Hindlimb muscle (tissue), 1 donor: Measurements from ENCODE around the gene ASIC3. TPM values are rescaled to one million over a fixed set of nuclear protein-coding genes. Genes with fewer than 3 reads are reported as not detected.

ENCODE experiments used
- DNase-seq: peaks from one replicate; pipeline ENCODE4 v3.0.0-alpha.2; 2013
- polyA plus RNA-seq: library from polyadenylated mRNA; unstranded; fragments of 120-200 nt; gene quantifications from one replicate; pipeline ENCODE4 v1.2.1, GENCODE V29; 2013; ENCODE audit not compliant: insufficient read length

Gene ASIC3
- polyA plus RNA-seq, 1 donor, result 4.2 TPM

DNA sequence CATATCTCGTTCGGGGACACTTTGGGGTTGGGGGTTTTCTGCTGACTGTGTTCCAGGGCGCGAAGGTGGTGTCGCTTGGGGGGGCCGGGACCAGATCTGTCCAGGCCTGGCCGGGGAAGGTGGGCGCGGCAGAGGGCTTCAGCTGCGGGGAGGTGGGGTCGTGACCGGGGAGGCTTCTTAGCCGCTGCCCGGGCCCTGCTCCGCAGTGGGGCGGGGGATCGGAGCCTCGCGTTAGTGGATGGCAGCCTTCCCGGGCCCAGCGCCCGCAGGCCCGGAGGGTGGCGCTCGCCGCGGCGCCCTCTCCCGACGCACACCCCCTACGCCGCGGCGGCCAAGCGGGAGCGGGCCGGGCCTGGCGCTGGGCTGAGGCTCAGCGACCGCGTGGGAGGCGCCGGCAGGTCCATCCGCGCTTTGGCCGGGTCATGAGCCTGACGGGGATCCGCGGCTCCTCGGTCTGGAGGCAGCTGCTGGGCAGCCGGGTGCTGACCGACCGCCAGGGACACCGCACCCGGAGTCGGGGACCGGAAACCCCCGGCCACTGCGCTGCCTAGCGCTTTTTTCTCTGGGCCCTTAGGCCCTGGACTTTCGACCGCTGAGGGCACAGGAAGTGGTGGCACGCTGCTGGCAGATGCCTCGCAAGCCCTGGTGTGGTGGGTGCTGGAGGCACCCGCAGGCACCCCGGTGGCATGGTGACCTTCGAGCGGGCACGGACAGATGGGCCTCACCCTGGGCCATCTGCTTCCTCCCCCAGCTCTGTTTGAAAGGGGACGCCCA lies 39.1 kb downstream of the ASIC3 start:
- DNase-seq, result no peak

DNA sequence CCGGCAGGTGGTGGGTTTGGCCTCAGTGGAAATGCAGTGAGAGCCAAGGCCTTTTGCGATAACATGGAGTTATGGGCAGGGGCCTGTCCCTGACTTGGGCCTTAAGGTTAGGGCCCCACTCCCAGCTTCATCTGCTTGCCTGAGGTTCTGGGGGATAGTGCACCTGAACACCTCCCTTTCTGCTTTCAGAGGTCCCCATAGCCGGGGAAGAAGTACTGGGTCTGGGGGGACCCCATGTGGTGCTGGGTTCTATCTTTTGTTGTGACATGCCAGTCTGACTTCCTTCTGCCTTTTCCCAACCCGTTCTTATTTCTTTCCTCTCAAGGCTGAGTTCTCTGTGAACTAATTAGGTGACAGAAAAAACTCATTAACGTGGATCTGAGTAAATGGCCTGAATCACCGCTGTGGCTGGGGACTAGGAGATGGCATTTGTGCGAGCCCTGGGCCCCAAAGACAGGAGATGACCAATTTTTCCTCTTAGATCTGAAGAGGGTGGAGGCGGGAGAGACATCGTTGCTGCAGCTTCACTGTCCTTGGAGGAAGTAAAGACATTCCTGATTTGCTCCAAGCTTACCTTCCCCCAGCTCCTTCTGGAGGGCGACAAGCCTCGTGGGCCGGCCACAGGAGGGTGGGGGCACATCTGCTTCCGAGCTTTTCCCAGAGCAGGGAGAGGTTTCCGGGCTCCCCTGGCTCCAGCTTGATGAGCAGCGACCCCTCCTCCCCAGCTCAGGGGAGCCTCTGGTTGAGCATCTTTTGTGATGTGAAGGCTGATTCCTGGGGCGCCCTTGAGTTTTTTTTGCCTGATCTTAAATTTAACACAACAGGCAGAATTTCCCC lies 39.9 kb downstream of the ASIC3 start:
- DNase-seq, result no peak

DNA sequence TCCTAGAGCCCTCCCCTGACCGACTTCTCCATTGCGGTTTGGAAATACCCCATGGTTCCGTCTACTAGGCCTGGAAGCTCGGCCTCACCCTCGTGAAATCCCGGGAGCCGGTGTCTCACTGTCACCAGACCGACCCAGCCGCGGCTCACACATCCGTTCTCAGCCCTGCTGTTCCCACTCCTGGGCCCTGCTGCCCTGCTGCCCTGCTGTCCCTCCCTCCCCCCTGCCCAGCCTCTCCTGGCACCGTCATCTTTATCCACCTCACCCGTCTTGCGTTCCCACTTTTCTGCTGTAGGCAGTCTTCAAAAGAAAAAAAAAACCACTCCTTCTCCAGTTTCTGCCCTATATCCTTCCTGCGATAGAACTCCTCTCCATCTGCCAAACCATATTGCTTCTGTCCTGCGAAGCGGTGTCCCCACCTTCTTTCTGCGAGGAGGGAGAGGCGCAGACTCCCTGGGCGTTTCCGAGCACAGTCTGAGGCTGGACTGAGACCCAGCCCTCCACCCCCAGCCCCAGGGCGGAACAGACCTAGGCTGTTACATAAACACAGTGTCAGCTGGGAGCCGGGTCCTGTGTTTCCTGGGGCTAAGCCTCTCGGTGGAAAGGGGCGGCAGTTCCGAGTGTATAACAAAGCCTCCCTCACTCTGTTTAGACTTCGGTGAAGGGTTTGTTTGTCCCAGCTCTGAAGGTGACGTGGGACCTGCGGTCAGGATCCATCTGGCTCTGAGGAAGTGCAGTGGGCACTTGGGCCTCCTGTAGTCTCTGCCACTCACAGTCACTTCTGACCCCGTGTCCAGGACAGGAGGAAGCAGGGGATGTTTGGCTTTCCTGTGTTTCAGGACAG lies 40.7 kb downstream of the ASIC3 start:
- DNase-seq, result peak; percentile 59

DNA sequence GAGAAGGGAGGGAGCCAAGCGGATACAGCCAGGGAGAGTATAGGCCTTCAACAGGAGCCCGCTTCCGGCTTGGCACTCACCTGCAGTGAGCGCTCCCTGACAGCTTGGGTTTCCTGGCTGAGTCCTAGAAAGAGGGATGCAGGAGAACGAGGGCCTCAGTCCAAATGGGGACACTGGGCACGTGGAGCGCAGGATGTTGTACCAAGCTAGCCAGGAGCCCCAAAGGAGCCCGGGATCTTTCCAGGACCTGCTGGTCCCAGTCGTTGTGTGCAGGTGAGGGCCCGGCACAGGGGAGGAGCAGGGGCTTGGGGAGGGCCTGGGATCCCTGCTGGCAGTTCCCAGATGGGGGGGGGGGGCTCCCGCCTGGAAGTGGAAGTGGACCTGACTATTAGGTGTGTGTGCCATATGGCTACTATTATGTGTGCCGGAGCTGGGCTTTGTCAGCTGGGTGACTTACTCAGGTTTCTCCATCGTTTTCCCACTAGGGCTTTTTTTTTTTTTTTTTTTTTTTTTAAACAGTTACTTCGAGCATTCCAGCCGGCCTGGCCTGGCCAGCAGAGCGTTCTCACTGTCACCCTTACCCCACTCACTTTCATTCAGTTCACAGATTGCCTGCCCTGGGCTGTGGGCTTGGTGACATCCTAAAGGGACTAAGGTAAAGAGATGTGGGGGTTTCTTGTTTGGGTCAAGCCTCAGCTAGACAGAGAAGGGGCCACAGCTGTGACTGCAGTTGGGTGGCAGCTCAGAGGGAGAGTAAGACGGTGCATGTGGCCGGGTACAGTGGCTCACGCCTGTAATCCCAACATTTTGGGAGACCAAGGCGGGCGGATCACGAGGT lies 41.8 kb downstream of the ASIC3 start:
- no peak for DNase-seq

DNA sequence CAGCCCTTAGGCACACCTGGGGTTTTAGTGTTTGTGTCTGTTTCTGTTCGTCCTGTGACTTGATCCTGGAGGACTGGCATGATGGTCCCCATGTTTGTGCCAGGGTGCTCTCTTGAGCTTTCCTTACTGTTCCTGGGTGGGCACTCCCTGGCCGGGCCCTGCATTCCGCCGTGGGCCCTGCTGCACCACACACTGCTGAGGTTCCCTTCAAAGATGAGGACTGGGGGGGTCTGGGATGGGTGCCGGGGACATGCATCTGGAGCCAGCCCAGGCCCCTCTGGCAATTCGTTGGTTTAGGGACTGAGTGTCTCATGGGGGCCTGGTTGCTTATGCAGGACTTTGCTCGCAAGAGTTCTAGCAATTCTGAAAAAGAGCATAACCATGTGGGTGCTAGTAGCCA lies 42.7 kb downstream of the ASIC3 start:
- DNase-seq, result no peak

DNA sequence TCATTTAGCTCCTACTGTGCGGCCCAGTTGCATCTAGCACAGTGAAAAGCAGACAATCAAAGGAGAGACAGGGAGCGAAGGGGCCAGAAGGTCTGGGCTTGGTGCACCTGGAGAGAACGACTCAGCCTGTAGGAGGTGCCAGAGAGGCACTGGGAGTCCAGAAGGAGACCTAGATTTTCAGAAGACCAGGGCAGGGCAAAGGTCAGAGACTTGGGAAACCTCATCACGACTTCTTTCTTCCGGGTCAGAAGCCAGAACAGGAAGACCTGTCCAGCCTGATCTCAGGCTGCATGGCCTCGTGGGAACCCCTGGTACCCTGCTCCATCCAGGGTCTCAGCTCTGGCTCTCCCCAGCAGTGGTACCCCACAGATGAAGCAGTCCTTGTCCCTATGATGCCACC lies 43.1 kb downstream of the ASIC3 start:
- no peak for DNase-seq

DNA sequence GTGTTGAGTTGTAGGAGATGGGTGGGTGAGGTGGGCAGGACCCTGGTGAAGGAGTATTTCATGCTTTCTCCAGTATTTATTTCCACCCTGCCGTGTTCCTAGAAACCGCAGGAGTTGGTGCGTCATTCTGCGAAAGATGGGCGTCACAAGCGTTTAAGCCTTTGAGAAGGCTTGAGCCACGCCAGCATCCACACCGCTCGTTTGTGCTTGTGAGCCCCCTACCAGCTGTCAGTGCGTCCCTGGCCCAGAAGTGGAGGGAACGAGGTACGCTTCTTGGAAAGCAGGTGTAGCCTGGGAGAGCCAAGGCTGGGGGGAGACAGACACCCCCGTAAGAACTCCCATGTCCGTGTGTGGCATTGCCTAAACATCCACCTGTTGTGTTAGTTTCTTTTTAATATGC lies 43.7 kb downstream of the ASIC3 start:
- no peak for DNase-seq

DNA sequence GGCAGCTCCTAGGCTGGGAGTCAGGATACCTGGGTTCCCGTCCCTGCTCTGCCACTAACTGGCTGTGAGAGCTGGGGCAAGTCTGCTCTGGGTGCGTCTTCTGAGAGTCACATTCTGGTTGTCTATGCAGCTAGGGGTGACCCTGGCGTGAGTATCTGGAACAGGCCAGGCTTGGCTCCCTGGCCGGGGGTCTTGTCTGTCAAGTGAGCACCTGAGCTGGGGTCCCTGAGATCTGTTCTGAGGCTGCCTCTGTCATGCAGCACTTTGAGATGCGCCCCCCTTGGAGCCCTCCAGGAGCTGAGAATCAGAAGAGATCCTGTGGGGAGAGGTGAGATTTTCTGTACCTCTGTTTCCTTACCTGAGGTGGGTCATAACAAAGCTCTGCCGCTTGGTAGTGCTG lies 45.4 kb downstream of the ASIC3 start:
- no peak for DNase-seq

DNA sequence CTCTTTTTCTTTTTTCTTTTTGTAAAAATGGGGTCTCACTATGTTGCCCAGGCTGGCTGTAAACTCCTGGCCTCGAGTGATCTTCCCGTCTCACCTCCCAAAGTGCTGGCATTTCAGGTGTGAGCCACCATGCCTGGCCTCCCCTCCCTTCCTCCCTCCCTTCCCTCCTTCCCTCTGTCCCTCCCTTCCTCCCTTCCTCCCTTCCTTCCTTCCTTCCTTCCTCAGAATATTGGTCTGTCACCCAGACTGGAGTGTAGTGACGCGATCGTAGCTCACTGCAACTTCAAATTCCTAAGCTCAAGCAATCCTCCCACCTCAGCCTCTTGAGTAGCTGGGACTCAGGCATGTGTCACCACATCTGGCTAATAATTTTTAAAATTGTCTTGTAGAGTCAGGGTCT lies 46.3 kb downstream of the ASIC3 start:
- DNase-seq, result no peak

DNA sequence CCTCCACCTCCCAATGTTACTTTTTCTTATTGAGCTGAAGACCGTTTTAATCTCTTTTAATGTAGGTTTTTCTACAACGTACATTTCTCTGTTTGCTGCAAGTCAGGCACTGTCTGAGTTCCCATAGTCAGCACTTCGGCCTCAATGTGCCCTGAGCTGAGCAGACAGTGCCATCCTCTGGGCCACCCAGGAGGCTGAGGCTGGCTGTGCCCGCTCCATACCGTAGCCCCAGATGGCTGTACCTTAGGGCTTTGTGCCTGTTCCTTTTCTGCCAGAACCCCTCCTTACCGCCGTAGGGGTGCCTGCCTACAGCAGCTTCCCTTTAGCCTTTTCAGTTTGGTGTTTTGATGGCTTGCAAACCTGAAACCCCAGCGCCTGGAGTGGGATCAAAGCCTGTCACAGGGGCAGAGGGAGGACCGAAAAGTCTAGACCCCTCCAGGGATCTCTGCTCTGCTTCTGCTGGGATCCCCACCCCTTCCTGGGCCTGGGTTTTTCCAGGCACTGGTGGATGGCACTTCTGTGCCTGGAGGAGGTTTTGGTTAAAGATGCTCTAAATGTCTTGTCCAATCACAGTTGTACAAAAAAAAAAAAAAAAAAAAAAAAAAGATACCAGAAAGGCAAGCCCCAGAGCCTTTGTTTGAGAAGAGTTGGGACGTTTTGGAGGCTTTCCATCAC lies 46.9 kb downstream of the ASIC3 start:
- DNase-seq, result no peak

DNA sequence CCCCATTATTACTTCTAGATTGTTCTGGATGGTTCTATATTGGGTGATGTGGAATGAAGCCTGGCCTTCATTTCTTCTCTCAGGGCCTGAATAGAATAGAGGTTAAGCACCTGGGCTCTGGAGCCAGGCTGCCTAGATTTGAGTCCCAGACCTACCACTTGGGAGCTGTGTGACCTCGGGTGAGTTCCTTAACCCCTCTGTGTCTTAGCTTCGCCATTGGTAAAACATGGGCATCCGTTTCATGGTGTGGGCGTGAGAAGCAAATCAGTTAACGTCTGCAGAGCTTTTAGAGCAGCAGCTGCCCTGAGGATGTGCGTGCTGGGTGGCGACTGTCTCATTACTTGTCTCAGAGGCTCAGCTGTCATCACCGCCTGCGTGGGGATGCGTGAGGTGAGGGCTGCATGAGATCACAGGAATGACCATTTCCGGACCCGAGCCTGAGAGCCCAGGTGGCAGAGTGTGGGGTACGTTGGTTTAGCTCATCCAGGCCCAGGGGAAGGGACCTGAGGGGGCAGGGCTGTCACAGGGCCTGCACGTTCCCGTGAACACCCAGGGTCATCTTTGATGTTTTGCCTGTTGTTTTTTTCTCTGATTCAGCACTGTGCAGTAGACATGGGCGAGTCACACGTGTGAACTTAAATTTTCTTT lies 47.6 kb downstream of the ASIC3 start:
- DNase-seq, result no peak

DNA sequence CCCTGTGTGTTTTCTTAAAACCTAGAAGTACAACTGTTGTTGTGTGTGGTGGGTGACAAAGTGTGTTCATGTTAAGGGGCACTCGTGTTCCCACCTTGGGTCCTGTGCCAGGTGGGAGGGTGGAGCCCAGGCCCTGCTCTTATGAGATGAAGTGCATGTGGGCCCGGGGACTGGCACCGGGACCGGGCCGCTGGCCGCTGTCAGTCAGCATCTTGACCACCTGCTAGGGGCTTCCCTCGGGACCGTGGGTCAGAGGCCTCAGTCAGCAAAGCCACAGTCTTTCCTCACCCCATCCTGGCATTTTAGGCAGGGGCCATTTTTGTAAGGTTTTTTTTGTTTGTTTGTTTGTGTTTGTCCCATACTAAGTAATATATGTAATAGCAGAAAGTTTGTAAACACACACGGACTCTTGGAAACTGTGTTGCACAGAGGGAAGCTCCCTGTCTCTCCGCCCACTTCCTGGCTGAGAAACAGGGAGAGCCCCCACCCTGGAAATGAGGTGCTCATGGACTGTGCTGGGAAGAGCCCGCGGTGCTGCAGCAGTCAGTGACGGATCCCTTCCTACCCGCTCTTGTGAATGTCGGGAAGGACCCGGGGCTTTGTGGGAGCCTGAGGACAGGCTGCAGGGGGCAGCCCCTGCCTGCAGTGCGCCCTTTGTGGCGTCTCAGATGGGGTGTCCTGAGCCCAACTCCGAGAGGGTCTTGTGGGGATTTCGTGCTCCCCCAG lies 51.3 kb downstream of the ASIC3 start:
- DNase-seq, result no peak

DNA sequence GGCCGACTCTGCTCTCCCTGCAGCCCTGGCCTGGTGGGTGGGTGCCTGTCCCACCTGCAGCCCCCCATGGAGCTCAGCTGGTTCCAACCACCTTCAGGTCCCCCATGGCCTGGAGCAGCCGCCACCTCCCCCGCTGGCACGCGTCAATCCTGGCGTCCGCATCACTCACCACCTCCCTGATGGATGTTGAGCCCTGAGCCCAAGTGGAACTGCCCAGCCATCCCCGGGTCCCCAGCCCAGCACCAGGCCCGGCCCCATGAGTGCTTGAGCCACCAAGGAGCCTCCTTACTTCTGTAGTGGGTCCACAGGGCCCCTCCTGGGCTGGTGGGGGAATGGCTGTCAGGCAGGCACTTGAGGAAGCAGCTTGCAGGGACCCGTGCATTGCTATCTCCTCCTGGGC lies 52.6 kb downstream of the ASIC3 start:
- no peak for DNase-seq

DNA sequence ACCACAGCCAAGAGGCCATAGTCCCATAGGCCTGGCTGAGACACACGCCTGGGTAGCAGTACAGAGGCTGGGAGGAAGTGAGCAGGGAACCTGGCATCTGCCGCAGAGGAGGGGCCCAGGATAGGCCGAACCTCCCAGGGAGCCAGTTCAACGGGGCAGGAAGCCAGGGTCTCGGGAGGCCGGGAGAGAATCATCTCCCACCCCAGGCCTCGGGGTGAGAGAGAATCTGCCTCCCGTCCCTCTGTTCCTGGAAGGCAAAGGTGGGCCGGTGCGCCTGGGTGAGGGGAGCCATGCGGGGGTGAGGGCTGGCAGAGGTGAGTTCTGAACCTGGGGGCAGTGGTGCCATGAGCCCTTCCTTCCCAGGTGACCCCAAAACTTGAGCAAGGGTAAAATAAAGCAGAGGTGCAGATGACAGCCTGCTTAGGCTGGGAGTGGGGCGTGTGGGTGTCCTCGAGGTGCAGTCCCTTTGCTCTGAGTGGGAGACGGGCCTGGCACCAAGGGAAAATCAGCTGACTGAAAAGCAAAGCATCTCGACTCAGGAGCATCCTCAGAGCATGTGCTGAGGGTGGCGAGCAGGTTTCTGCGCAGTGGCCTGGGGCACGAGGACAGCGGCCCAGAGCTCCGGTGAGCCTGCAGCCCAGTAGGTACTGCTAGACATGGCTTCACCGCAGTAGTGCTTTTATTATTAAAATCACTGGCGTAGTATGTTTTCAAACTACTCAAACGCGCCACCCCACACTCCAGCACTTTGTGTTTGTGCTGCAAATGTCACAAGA lies 53.5 kb downstream of the ASIC3 start:
- no peak for DNase-seq

Other genes starting within 250 kb of the ASIC3 start
- gene TMEM176B, start 248.2 kb upstream of the ASIC3 start, polyA plus RNA-seq, result 16.7 TPM
- 21.5 TPM for gene TMEM176A, start 247.8 kb upstream of the ASIC3 start, polyA plus RNA-seq
- 0.08 TPM for gene AOC1, start 196.0 kb upstream of the ASIC3 start, polyA plus RNA-seq
- 29.3 TPM for gene KCNH2, start 70.2 kb upstream of the ASIC3 start, polyA plus RNA-seq
- gene NOS3, start 57.5 kb upstream of the ASIC3 start, polyA plus RNA-seq, result 9.2 TPM
- gene ATG9B, start 24.0 kb upstream of the ASIC3 start, polyA plus RNA-seq, result 0.72 TPM
- gene ABCB8, start 20.1 kb upstream of the ASIC3 start, polyA plus RNA-seq, result 19.9 TPM
- gene CDK5, start 9.4 kb downstream of the ASIC3 start, polyA plus RNA-seq, result 9.7 TPM
- gene SLC4A2, start 11.1 kb downstream of the ASIC3 start, polyA plus RNA-seq, result 68.7 TPM
- gene FASTK, start 32.3 kb downstream of the ASIC3 start, polyA plus RNA-seq, result 75.9 TPM
- 44.9 TPM for gene TMUB1, start 35.0 kb downstream of the ASIC3 start, polyA plus RNA-seq
- gene AGAP3, start 37.9 kb downstream of the ASIC3 start, polyA plus RNA-seq, result 89.6 TPM
- gene GBX1, start 119.2 kb downstream of the ASIC3 start, polyA plus RNA-seq, result 2.7 TPM
- 8.2 TPM for gene ASB10, start 138.7 kb downstream of the ASIC3 start, polyA plus RNA-seq
- not detected for gene H2BK1, start 162.0 kb downstream of the ASIC3 start, polyA plus RNA-seq
- 18.7 TPM for gene ABCF2, start 178.7 kb downstream of the ASIC3 start, polyA plus RNA-seq
- gene CHPF2, start 184.0 kb downstream of the ASIC3 start, polyA plus RNA-seq, result 22.2 TPM
- 180 TPM for gene SMARCD3, start 200.2 kb downstream of the ASIC3 start, polyA plus RNA-seq